Spleen (tissue), 7 donors: Measurements from ENCODE around the gene CAMTA1.

Source experiments
- CTCF ChIP-seq, 11 experiments: fragments of 200-600 bp in 7 of 11; fragments of 450-650 bp in 4 of 11; sonication (generic) in 4 of 11; IDR thresholded peaks in 8 of 11; conservative IDR thresholded peaks in 3 of 11; 1 replicate in 7 of 11; 2 replicates in 4 of 11; pipeline versions ENCODE4 v1.4.0 to v1.8.0; 2016 to 2021; ENCODE audit warnings: antibody characterized with exemption in 11 of 11, inconsistent platforms in 4 of 11, mild to moderate bottlenecking in 1 of 11
- POLR2A ChIP-seq, 3 donors: fragments of 450-650 bp; IDR thresholded peaks; one replicate each; pipeline ENCODE4 v1.5.1; 2017; ENCODE audit warnings: antibody characterized with exemption in 3 of 3, mild to moderate bottlenecking in 1 of 3
- POLR2AphosphoS5 ChIP-seq, 3 donors: sonication (generic); formaldehyde crosslinking; IDR thresholded peaks; one replicate each; pipeline ENCODE4 v1.5.1; 2017; ENCODE audit warnings: antibody characterized with exemption in 3 of 3
- donor health status: DM: no; HTN: no; CAD: no; lungs with moderate emphysema.
- donor health status: DM: no; HTN: no; CAD: no.
- donor health status: DM: no; HTN: no; CAD: no.

DNA sequence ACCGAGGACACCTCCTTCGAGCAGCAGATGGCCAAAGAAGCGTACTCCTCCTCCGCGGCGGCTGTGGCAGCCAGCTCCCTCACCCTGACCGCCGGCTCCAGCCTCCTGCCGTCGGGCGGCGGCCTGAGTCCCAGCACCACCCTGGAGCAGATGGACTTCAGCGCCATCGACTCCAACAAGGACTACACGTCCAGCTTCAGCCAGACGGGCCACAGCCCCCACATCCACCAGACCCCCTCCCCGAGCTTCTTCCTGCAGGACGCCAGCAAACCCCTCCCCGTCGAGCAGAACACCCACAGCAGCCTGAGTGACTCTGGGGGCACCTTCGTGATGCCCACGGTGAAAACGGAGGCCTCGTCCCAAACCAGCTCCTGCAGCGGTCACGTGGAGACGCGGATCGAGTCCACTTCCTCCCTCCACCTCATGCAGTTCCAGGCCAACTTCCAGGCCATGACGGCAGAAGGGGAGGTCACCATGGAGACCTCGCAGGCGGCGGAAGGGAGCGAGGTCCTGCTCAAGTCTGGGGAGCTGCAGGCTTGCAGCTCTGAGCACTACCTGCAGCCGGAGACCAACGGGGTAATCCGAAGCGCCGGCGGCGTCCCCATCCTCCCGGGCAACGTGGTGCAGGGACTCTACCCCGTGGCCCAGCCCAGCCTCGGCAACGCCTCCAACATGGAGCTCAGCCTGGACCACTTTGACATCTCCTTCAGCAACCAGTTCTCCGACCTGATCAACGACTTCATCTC is 879.1 kb downstream of the CAMTA1 start:
- no peak for TF ChIP-seq POLR2AphosphoS5 (IDR thresholded peaks at IDR 0.05)
- TF ChIP-seq CTCF (IDR thresholded peaks at IDR 0.05 in 8 of 11, conservative IDR thresholded peaks at IDR 0.05 in 3 of 11) = no peak
- no peak for TF ChIP-seq POLR2A (IDR thresholded peaks at IDR 0.05)
